H9 (cell line): ENCODE results near the gene ZRANB3. TPM values are rescaled to one million over a fixed set of nuclear protein-coding genes. Genes with fewer than 3 reads are reported as not detected.

Experiments used
- DNase-seq: peaks from one replicate; pipeline ENCODE4 v3.0.0-alpha.2; 2017
- H2AFZ ChIP-seq: one replicate; pipeline ENCODE4 v1.6.1; 2013; ENCODE audit warnings: mild to moderate bottlenecking, low read length, control low read depth, moderate library complexity
- H2AK5ac ChIP-seq: 2 replicates; pipeline ENCODE4 v1.6.1; 2013; ENCODE audit warnings: low read length, control low read depth, mixed read lengths; ENCODE audit not compliant: insufficient read length
- H2BK120ac ChIP-seq: one replicate; pipeline ENCODE4 v1.6.1; 2013; ENCODE audit warnings: low read depth, mild to moderate bottlenecking, low read length, control low read depth, inconsistent platforms; ENCODE audit not compliant: poor library complexity, severe bottlenecking
- H2BK12ac ChIP-seq: 2 replicates; pipeline ENCODE4 v1.6.1; 2013; ENCODE audit warnings: low read length, control low read depth, mixed read lengths, low read depth; ENCODE audit not compliant: insufficient read length
- H2BK15ac ChIP-seq: 2 replicates; pipeline ENCODE4 v1.6.1; 2013; ENCODE audit warnings: low read depth, low read length, control low read depth
- H2BK20ac ChIP-seq: one replicate; pipeline ENCODE4 v1.6.1; 2013; ENCODE audit warnings: low read depth, mild to moderate bottlenecking, low read length, control low read depth, inconsistent platforms; ENCODE audit not compliant: poor library complexity, severe bottlenecking
- H2BK5ac ChIP-seq: 2 replicates; pipeline ENCODE4 v1.6.1; 2013; ENCODE audit warnings: low read length, control low read depth, mixed read lengths; ENCODE audit not compliant: insufficient read length
- H3K14ac ChIP-seq: 2 replicates; pipeline ENCODE4 v1.6.1; 2013; ENCODE audit warnings: low read length, control low read depth; ENCODE audit not compliant: insufficient read depth
- H3K18ac ChIP-seq: 2 replicates; pipeline ENCODE4 v1.6.1; 2013; ENCODE audit warnings: low read depth, mild to moderate bottlenecking, mixed read lengths, low read length, control low read depth; ENCODE audit not compliant: insufficient read length
- H3K23ac ChIP-seq: 2 replicates; pipeline ENCODE4 v1.6.1; 2013; ENCODE audit warnings: low read length, control low read depth, mixed read lengths, low read depth; ENCODE audit not compliant: insufficient read length
- H3K23me2 ChIP-seq: 2 replicates; pipeline ENCODE4 v1.6.1; 2013; ENCODE audit warnings: low read depth, mild to moderate bottlenecking, mixed read lengths, low read length, control low read depth; ENCODE audit not compliant: insufficient read length, poor library complexity, severe bottlenecking
- H3K27ac ChIP-seq: 2 replicates; pipeline ENCODE4 v1.5.1; 2013; ENCODE audit warnings: low read length, control low read depth, mixed read lengths, low read depth; ENCODE audit not compliant: insufficient read length
- H3K27me3 ChIP-seq: 2 replicates; pipeline ENCODE4 v1.6.1; 2013; ENCODE audit warnings: low read length, control low read depth, inconsistent platforms; ENCODE audit not compliant: insufficient read depth
- H3K4ac ChIP-seq: 2 replicates; pipeline ENCODE4 v1.6.1; 2013; ENCODE audit warnings: low read depth, mild to moderate bottlenecking, control low read depth, inconsistent platforms, low read length, moderate library complexity
- H3K4me1 ChIP-seq: 2 replicates; pipeline ENCODE4 v1.6.1; 2013; ENCODE audit warnings: low read length, control low read depth, inconsistent platforms; ENCODE audit not compliant: insufficient read depth
- H3K4me2 ChIP-seq: 2 replicates; pipeline ENCODE4 v1.6.1; 2013; ENCODE audit warnings: low read length, control low read depth, mixed read lengths; ENCODE audit not compliant: insufficient read length, insufficient read depth
- H3K56ac ChIP-seq: 2 replicates; pipeline ENCODE4 v1.6.1; 2013; ENCODE audit warnings: low read depth, mild to moderate bottlenecking, mixed read lengths, low read length, control low read depth; ENCODE audit not compliant: insufficient read length
- H3K79me1 ChIP-seq: 2 replicates; pipeline ENCODE4 v1.6.1; 2013; ENCODE audit warnings: low read depth, mild to moderate bottlenecking, moderate library complexity, low read length, control low read depth, inconsistent platforms; ENCODE audit not compliant: insufficient read depth, poor library complexity, severe bottlenecking
- H3K79me2 ChIP-seq: 2 replicates; pipeline ENCODE4 v1.6.1; 2013; ENCODE audit warnings: low read length, control low read depth, inconsistent platforms; ENCODE audit not compliant: insufficient read depth
- H3K9ac ChIP-seq: 2 replicates; pipeline ENCODE4 v1.6.1; 2013; ENCODE audit warnings: low read length, control low read depth, mixed read lengths; ENCODE audit not compliant: insufficient read length; ENCODE audit errors: extremely low read depth
- H3K9me3 ChIP-seq: one replicate; pipeline ENCODE4 v1.6.1; 2013; ENCODE audit warnings: low read depth, low read length, inconsistent platforms; ENCODE audit not compliant: control insufficient read depth
- H3T11ph ChIP-seq: one replicate; pipeline ENCODE4 v1.6.1; 2013; ENCODE audit warnings: mild to moderate bottlenecking, low read length, control low read depth, inconsistent platforms
- H4K20me1 ChIP-seq: one replicate; pipeline ENCODE4 v1.6.1; 2013; ENCODE audit not compliant: control insufficient read depth, insufficient read length, insufficient read depth
- H4K5ac ChIP-seq: 2 replicates; pipeline ENCODE4 v1.6.1; 2013; ENCODE audit warnings: low read depth, mild to moderate bottlenecking, mixed read lengths, low read length, control low read depth; ENCODE audit not compliant: insufficient read length
- H4K8ac ChIP-seq: replicated peaks from 2 replicates; pipeline ENCODE4 v1.6.1; 2013; ENCODE audit warnings: low read length, control low read depth, mixed read lengths, low read depth; ENCODE audit not compliant: insufficient read length
- H4K91ac ChIP-seq: 2 replicates; pipeline ENCODE4 v1.6.1; 2013; ENCODE audit warnings: low read depth, mild to moderate bottlenecking, moderate library complexity, mixed read lengths, low read length, control low read depth; ENCODE audit not compliant: insufficient read length
- H3K27ac Mint-ChIP-seq, 3 experiments: 2 replicates in 2 of 3; 3 replicates in 1 of 3; pipeline ENCODE4 v1.8.0; 2020 to 2021; ENCODE audit warnings: mixed read lengths in 3 of 3, mild to moderate bottlenecking in 1 of 3, moderate library complexity in 1 of 3
- H3K27me3 Mint-ChIP-seq: 2 replicates; pipeline ENCODE4 v1.8.0; 2021; ENCODE audit warnings: low read depth, mild to moderate bottlenecking, moderate library complexity, mixed read lengths
- H3K36me3 Mint-ChIP-seq, 3 experiments: 2 replicates in 2 of 3; 3 replicates in 1 of 3; pipeline ENCODE4 v1.8.0; 2020 to 2021; ENCODE audit warnings: low read depth in 3 of 3, mixed read lengths in 3 of 3; ENCODE audit not compliant: insufficient read depth in 1 of 3
- H3K4me1 Mint-ChIP-seq, 2 experiments: 2 replicates each; pipeline ENCODE4 v1.8.0; 2020; ENCODE audit warnings: mixed read lengths in 2 of 2
- H3K4me3 Mint-ChIP-seq, 2 experiments: 2 replicates in 1 of 2; 3 replicates in 1 of 2; pipeline ENCODE4 v1.8.0; 2020 to 2021; ENCODE audit warnings: mild to moderate bottlenecking in 2 of 2, mixed read lengths in 2 of 2, moderate library complexity in 1 of 2
- H3K9me3 Mint-ChIP-seq, 2 experiments: 2 replicates in 1 of 2; 3 replicates in 1 of 2; pipeline ENCODE4 v1.8.0; 2020; ENCODE audit warnings: mild to moderate bottlenecking in 2 of 2, mixed read lengths in 2 of 2, moderate library complexity in 1 of 2
- CTCF ChIP-seq: fragments of 200-600 bp; sonication (generic); conservative IDR thresholded peaks from 3 replicates; pipeline ENCODE4 v1.8.0; 2021; ENCODE audit warnings: antibody characterized with exemption, mild to moderate bottlenecking
- WGBS: extraction: QIAGEN DNeasy Blood & Tissue Kit; methylation state at CpG from one replicate; pipeline ENCODE4 v1.1.7; 2013; ENCODE audit warnings: missing lambda C conversion rate, low lambda C conversion rate, mixed read lengths; ENCODE audit not compliant: insufficient read length; ENCODE audit errors: extremely low coverage; 5-methylcytosine and 5-hydroxymethylcytosine counted together
- total RNA-seq: library from RNA; stranded (reverse); gene quantifications from 2 replicates; pipeline ENCODE4 v1.2.1, GENCODE V29; 2021

The ZRANB3 gene
- total RNA-seq, 1 experiment from 2014 or later: 16.7 TPM

GRCh38 chr2:135424849-135425248, 106.2 kb downstream of the ZRANB3 start:
- Mint-ChIP-seq H3K4me1 (no peaks in the 10 kb centered on the region), H3K4me3 (no peak overlapping the region), H3K27ac (no peak overlapping the region), H3K9me3 (peaks cover 3 to 9% of the 10 kb centered on the region in 2 experiments; a peak in 4 of 5 replicates), H3K36me3 (peaks cover 2 to 12% (median 5%) of the 10 kb centered on the region in 3 experiments; a peak in 6 of 7 replicates), H3K27me3 (no peaks in the 10 kb centered on the region)
- no peak for DNase-seq
- Histone ChIP-seq H3T11ph (no peak overlapping the region), H3K9me3 (no peaks in the 10 kb centered on the region), H3K9ac (no peak overlapping the region), H3K27me3 (no peaks in the 10 kb centered on the region), H3K79me1 (no peaks in the 10 kb centered on the region), H3K4me1 (no peaks in the 10 kb centered on the region), H3K23ac (no peak overlapping the region), H4K91ac (no peak overlapping the region), H3K27ac (no peak overlapping the region), H3K18ac (no peak overlapping the region), H2BK120ac (no peak overlapping the region), H4K5ac (no peak overlapping the region), H3K56ac (no peak overlapping the region), H2BK12ac (no peak overlapping the region), H4K20me1 (no peaks in the 10 kb centered on the region), H2BK5ac (no peak overlapping the region), H3K14ac (no peak overlapping the region), H2BK15ac (no peak overlapping the region), H3K23me2 (no peaks in the 10 kb centered on the region), H3K79me2 (no peaks in the 10 kb centered on the region), H2BK20ac (no peak overlapping the region), H3K4ac (no peak overlapping the region), H2AFZ (no peak overlapping the region), H4K8ac (no peak overlapping the region), H2AK5ac (no peak overlapping the region), H3K4me2 (no peak overlapping the region)
- WGBS: no CpG with 5 or more reads among the region's 1 CpG
- no peak for TF ChIP-seq CTCF
